Peyer's patch (tissue), 4 donors: ENCODE data around the gene IGSF8.

Experiments used
- CTCF ChIP-seq, 6 experiments: fragments of 450-650 bp in 4 of 6; fragments of 200-600 bp in 2 of 6; sonication (generic) in 1 of 6; IDR thresholded peaks; one replicate each; pipeline ENCODE4 v1.5.1; 2017 to 2019; ENCODE audit warnings: antibody characterized with exemption in 6 of 6, mild to moderate bottlenecking in 3 of 6, moderate library complexity in 1 of 6
- POLR2A ChIP-seq, 2 donors: fragments of 450-650 bp; IDR thresholded peaks; one replicate each; pipeline ENCODE4 v1.5.1; 2017; ENCODE audit warnings: antibody characterized with exemption in 2 of 2, mild to moderate bottlenecking in 2 of 2, moderate library complexity in 2 of 2

- TF ChIP-seq POLR2A (IDR thresholded peaks at IDR 0.05) (no peak), CTCF (IDR thresholded peaks at IDR 0.05) (no peak)
These were observed 22.4 kb upstream of the IGSF8 start for GRCh38 chr1:160120797-160121196.
